GM12872 (cell line): Measurements from ENCODE around the gene TTC28.

Source experiments
- CTCF ChIP-seq: IDR thresholded peaks from 3 replicates; pipeline ENCODE4 v1.5.1; 2011; ENCODE audit warnings: low read depth, mild to moderate bottlenecking, low read length, moderate library complexity; ENCODE audit not compliant: insufficient read depth

TTC28 gene

DNA sequence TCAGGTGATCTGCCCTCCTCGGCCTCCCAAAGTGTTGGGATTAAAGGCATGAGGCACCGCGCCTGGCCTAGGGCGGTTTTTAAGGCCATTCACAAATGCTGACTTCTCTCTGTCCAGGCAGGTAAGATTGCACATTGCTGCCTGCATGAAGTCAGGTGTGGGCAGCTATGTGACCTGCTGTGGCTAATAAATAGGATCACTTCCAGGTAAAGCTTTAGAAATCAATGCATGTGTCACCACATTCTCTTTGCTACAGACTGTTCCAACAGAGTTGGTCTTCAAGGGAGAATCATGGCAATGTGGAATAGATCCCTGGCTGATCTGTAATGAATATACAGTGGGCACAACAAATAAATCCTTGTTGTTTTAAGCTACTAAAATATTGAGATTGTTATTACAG lies 500.2 kb downstream of the TTC28 start:
- no peak for TF ChIP-seq CTCF

GRCh38 chr22:28175730-28176492 lies 503.7 kb downstream of the TTC28 start:
- TF ChIP-seq CTCF, result no peak

DNA sequence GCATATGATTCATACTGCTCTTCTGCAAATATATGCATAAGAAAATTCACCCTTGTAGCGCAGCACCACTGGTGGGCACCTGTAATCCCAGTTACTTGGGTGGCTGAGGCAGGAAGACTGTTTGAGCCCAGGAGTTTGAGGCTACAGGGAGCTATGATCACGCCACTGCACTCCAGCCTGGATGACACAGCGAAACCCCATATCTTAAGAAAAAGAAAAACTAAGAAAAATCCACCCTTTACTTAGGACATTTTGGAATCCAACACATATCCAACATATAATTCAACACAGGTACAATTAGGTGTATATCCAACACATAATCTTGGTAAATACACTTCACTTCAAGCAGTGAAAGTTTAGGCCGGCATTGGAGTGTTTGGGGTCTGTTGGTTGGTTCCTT lies 505.1 kb downstream of the TTC28 start:
- TF ChIP-seq CTCF, result no peak

DNA sequence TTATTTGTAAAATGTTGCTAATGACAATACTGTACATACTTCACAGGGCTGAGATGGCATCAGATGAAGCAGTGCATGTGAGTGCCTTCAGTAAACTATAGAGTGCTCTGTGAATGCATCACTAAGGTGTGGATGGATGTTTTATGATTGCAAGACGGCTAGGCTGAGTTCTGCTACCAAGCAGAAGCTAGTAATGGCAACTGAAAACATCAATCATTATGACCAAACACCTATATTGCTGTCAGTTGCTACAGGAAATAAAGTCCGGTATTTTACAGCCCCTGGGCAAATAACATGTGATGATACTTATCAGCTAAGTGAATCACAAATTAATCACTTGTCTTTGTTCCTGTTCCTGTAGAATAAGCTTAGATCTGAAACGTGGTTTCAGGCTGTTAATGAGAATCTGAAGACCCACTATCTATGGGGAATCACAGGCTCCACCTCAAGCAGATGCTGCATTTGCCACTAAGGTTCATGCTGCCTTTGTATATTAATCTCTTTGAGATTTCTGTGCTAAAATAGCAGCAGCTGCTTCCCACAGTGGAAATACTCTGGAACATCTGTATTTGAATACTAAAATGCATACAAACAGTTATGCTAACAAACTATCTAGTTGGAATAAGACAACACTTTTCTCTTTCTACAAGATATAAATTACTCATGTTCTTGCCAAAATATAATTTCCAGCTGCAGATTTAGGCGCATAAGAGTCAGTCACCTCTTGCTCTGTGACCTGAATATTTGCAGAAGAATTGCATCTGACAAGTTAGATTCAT lies 506.6 kb downstream of the TTC28 start:
- TF ChIP-seq CTCF, result no peak

DNA sequence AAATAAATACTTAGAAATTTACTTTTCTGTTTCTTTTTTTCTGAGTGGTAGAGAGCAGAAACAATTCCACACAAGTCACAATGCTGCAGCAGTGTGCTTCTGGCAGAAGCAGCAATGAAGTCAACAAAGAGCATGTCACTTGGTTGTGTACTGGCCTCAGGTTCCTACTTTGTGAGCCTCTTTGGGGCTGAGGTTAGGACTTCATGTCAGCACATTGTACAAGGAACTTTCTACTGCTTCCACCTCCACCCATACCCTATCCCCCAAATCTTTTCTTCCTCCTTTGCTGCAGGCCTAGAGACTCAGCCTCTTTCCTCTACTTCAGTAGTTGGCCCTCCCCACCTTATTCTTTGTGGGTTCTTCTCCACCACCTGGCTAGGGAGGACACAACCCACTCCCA lies 507.9 kb downstream of the TTC28 start:
- TF ChIP-seq CTCF, result no peak

DNA sequence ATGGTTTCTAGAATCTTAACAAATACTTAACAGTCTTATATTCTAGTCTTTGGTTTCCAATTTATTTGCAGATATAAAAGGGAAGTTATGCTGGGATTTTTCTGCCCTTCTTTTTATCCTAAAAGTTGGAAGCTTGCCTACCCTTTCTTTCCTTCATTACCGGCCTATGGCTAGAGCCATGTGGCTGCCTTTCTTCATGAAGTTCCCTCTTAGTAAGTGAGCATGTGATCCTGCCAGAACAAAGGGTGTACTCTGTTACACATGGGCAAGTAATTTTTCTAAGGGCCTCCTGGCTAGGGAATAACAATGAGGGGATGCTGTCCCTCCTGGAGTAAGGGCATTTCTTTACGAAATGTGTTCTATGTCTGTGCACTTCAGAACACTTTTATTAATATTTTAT lies 508.5 kb downstream of the TTC28 start:
- no peak for TF ChIP-seq CTCF

GRCh38 chr22:28155808-28156207 lies 523.8 kb downstream of the TTC28 start:
- no peak for TF ChIP-seq CTCF
